Esophagus squamous epithelium (tissue), 5 donors: Measurements from ENCODE around the gene GPR4. TPM values are rescaled to one million over a fixed set of nuclear protein-coding genes. Genes with fewer than 3 reads are reported as not detected.

Experiments used
- DNase-seq: peaks from one replicate; lab custom pipeline; 2025; lab: John Stamatoyannopoulos, UW
- H3K27ac ChIP-seq, 4 donors: fragments of 200-600 bp; sonication (generic); one replicate each; pipeline ENCODE4 v1.5.1; 2016 to 2019; ENCODE audit warnings: mild to moderate bottlenecking in 1 of 4
- H3K27me3 ChIP-seq, 4 donors: fragments of 200-600 bp; sonication (generic); 1 replicate in 3 of 4; 2 replicates in 1 of 4; pipeline versions ENCODE4 v1.5.1 to v1.6.0; 2017 to 2021; ENCODE audit warnings: antibody characterized with exemption in 1 of 4
- H3K36me3 ChIP-seq, 3 donors: fragments of 200-600 bp; sonication (generic); one replicate each; pipeline ENCODE4 v1.5.1; 2016 to 2019
- H3K4me1 ChIP-seq, 3 donors: fragments of 200-600 bp; sonication (generic); one replicate each; pipeline ENCODE4 v1.5.1; 2017 to 2019
- H3K4me3 ChIP-seq, 4 donors: fragments of 200-600 bp; sonication (generic); 1 replicate in 3 of 4; 2 replicates in 1 of 4; pipeline ENCODE4 v1.5.1; 2016 to 2019; ENCODE audit warnings: mild to moderate bottlenecking in 2 of 4, moderate library complexity in 1 of 4
- H3K9me3 ChIP-seq, 3 donors: fragments of 200-600 bp; sonication (generic); one replicate each; pipeline ENCODE4 v1.5.1; 2016 to 2019
- POLR2A ChIP-seq, 4 donors: fragments of 450-650 bp; IDR thresholded peaks; one replicate each; pipeline ENCODE4 v1.6.1; 2017; ENCODE audit warnings: antibody characterized with exemption in 4 of 4, mild to moderate bottlenecking in 4 of 4, moderate library complexity in 3 of 4
- WGBS, 2 donors: methylation state at CpG; one replicate each; pipeline ENCODE4 v1.1.5; 2018; 5-methylcytosine and 5-hydroxymethylcytosine counted together
- intact Hi-C: fragments of 100-400 bp; cut with DNase I; formaldehyde crosslinking; loops from one replicate; pipeline ENCODE4 v1.15.0; 2022
- total RNA-seq, 4 donors: library from RNA; depleted of rRNA; stranded (reverse); fragments of >200 nt; gene quantifications; one replicate each; pipeline ENCODE4 v1.1.0, GENCODE V29; 2016
- TF ChIP-seq, protein P1 (sequence below), 6 experiments: fragments of 450-650 bp in 4 of 6; fragments of 200-600 bp in 2 of 6; sonication (generic) in 2 of 6; IDR thresholded peaks; one replicate each; pipeline ENCODE4 v1.5.1; 2016 to 2019; ENCODE audit warnings: antibody characterized with exemption in 6 of 6, mild to moderate bottlenecking in 4 of 6, moderate library complexity in 4 of 6
- donor health status: DM: yes; HTN: yes; CAD: no.

GPR4 gene
- total RNA-seq, 4 donors from 2014 or later: 0.76 to 1.4 (median 1.2) TPM

GRCh38 chr19:45600340-45600885, 1.6 kb downstream of the GPR4 start:
- Histone ChIP-seq H3K9me3 (no peaks in the 10 kb centered on the region), H3K36me3 (no peaks in the 10 kb centered on the region), H3K4me3 (peak overlapping the region in 3 of 4 donors; percentile 39 to 56 (median 48)), H3K4me1 (peaks cover 4 to 50% (median 18%) of the 10 kb centered on the region in 3 donors), H3K27ac (peak overlapping the region; percentile 16 to 58 (median 55)), H3K27me3 (peaks cover 6 to 87% (median 34%) of the 10 kb centered on the region in 4 donors)
- intact Hi-C loops: no loop called here
- no peak for DNase-seq
- TF ChIP-seq POLR2A (IDR thresholded peaks at IDR 0.05): no peak
- TF ChIP-seq, protein P1, sequence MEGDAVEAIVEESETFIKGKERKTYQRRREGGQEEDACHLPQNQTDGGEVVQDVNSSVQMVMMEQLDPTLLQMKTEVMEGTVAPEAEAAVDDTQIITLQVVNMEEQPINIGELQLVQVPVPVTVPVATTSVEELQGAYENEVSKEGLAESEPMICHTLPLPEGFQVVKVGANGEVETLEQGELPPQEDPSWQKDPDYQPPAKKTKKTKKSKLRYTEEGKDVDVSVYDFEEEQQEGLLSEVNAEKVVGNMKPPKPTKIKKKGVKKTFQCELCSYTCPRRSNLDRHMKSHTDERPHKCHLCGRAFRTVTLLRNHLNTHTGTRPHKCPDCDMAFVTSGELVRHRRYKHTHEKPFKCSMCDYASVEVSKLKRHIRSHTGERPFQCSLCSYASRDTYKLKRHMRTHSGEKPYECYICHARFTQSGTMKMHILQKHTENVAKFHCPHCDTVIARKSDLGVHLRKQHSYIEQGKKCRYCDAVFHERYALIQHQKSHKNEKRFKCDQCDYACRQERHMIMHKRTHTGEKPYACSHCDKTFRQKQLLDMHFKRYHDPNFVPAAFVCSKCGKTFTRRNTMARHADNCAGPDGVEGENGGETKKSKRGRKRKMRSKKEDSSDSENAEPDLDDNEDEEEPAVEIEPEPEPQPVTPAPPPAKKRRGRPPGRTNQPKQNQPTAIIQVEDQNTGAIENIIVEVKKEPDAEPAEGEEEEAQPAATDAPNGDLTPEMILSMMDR (IDR thresholded peaks at IDR 0.05): no peak
- 38 to 41% methylated on average over 5 of the region's 5 CpGs for WGBS, 2 donors

DNA sequence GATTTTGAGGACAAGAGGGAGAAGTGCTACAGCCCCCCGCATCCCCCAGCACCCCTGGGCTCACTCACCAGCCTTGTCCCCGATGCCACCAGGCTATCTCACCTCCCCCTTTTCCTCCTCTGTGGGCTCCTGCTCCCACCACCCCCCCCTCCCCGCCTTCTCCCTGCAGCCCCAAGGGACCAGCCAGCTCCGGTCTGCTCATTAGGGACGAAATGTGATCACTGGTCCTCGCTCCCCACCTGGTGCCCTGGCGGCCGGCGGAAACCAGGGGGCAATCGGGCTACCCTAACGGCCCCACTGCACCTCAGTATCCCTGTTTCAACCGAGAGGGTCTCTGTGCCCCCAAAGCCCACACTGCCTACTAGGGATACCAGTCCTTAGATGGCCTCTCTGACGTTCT, 2.7 kb downstream of the GPR4 start:
- Histone ChIP-seq H3K27ac (peak overlapping the region in 3 of 4 donors; percentile 25 to 63 (median 58)), H3K4me3 (peak overlapping the region in 1 of 4 donors; percentile 56), H3K9me3 (no peaks in the 10 kb centered on the region), H3K36me3 (no peaks in the 10 kb centered on the region), H3K27me3 (peaks cover 6 to 98% (median 34%) of the 10 kb centered on the region in 4 donors), H3K4me1 (peaks cover 4 to 50% (median 18%) of the 10 kb centered on the region in 3 donors)
- DNase-seq: no peak
- intact Hi-C loops: loop anchor here (5.0 kb wide), 1 partner anchor 43 kb away; no protein-coding TSS in a partner anchor
- TF ChIP-seq, protein P1 (IDR thresholded peaks at IDR 0.05): no peak
- WGBS, 2 donors: 3 to 15% methylated on average over 3 to 4 of the region's 13 CpGs

GRCh38 chr19:45598267-45599001, 3.6 kb downstream of the GPR4 start:
- peak overlapping the region in 3 of 4 donors; percentile 48 to 66 (median 63) for H3K27ac ChIP-seq
- intact Hi-C loops: loop anchor here (5.0 kb wide), 1 partner anchor 44 kb away; no protein-coding TSS in a partner anchor
- H3K4me3 ChIP-seq: peak overlapping the region in 2 of 4 donors; percentile 19 to 29
- H3K36me3 ChIP-seq: no peaks in the 10 kb centered on the region
- no peak for DNase-seq
- H3K4me1 ChIP-seq: peaks cover 4 to 50% (median 18%) of the 10 kb centered on the region in 3 donors
- peaks cover 6 to 99% (median 34%) of the 10 kb centered on the region in 4 donors for H3K27me3 ChIP-seq
- 4 to 5% methylated on average over 17 to 20 of the region's 22 CpGs for WGBS, 2 donors
- no peak for TF ChIP-seq POLR2A (IDR thresholded peaks at IDR 0.05)
- TF ChIP-seq, protein P1 (IDR thresholded peaks at IDR 0.05): no peak
- H3K9me3 ChIP-seq: no peaks in the 10 kb centered on the region

DNA sequence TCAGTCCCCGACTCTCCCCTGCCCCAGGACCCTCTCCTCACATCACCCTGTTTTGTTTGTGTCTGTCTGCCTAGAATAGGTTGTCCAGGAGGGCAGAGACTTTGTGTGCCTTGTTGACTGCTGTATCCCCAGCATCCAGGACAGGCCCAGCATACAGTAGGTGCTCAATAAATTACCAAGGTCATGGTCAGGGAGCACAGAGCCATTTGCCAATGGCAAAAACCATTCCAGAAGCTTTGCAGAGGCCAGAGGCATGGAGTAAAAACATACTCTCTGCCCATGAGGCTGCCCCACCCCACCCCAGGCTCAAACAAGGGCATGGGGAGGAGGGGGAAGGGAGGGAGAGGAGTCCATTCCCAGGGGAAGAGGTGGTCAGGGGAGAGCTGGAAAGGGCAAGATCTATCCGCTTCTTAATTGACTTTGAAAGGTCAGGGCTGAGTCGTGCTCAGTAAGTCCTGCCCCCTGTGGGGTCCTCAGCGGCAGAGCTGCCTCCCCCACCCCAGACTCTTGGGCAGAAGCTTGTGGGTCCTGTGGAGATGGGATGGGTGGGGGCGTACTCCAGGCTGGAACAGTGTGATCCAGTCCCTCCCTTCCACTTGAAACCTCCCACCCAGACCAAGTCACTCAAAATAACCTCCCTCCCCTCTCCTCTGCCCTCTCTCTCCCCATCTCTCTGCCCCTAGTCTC, 4.4 kb downstream of the GPR4 start:
- Histone ChIP-seq H3K27me3 (peaks cover 6 to 99% (median 32%) of the 10 kb centered on the region in 4 donors), H3K4me3 (peak overlapping the region in 1 of 4 donors; percentile 29), H3K36me3 (no peaks in the 10 kb centered on the region), H3K9me3 (no peaks in the 10 kb centered on the region), H3K4me1 (peaks cover 4 to 50% (median 18%) of the 10 kb centered on the region in 3 donors), H3K27ac (peak overlapping the region in 3 of 4 donors; percentile 48 to 66 (median 63))
- intact Hi-C loops: loop anchor here (5.0 kb wide), 1 partner anchor 45 kb away; no protein-coding TSS in a partner anchor
- 21 to 33% methylated on average over 4 to 5 of the region's 5 CpGs for WGBS, 2 donors
- DNase-seq: no peak
- TF ChIP-seq, protein P1 (IDR thresholded peaks at IDR 0.05): no peak
- no peak for TF ChIP-seq POLR2A (IDR thresholded peaks at IDR 0.05)
